DMS 273 (cell line): ENCODE measurements around the gene CNST.
"Not testable (repeated sequence)": the region's sequence is repeated elsewhere in the genome, so short reads cannot be mapped to it uniquely, and the experiment has no call there.

Source experiments
- DNase-seq: peaks from one replicate; lab custom pipeline; 2025; ENCODE audit not compliant: unreplicated experiment; lab: John Stamatoyannopoulos, UW

The CNST gene

GRCh38 chr1:246583448-246584185 lies 17.4 kb downstream of the CNST start:
- peak; percentile 24 for DNase-seq

DNA sequence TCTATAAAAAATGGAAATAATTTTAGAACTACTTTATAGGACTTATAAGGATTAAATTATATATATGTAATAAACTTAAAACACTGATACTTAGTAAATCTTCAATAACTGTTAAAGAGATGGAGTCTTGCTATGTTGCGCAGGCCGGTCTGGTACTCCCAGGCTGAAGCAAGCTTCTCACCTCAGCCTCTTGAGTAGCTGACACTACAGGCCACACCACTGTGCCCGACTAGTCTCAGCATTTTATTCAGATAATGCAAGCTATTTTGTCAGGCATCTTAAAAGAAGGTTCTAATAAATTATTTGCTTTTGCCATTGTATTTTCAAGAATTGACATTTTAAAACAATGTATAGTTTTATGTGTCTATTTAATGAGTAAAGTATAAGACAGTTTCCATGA lies 20.8 kb downstream of the CNST start:
- DNase-seq, result no peak

DNA sequence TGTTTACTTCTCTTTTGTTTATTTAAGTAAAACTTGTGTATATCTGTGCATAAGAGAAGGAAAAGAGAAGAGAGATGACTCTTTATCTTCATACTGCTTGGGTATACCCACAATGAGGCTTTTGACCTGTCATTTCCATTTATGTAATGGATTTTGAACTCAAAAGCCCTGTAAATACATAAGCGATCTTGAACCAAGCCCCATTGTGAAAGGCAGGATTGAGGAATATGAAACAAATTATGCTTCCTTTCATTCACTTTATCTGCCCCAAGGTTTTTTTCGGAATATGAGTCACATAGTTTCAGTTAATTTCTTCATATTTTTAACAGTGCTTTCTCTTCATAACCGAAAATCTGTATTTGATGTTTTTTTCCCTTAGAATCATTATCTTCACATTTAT lies 21.4 kb downstream of the CNST start:
- no peak for DNase-seq

DNA sequence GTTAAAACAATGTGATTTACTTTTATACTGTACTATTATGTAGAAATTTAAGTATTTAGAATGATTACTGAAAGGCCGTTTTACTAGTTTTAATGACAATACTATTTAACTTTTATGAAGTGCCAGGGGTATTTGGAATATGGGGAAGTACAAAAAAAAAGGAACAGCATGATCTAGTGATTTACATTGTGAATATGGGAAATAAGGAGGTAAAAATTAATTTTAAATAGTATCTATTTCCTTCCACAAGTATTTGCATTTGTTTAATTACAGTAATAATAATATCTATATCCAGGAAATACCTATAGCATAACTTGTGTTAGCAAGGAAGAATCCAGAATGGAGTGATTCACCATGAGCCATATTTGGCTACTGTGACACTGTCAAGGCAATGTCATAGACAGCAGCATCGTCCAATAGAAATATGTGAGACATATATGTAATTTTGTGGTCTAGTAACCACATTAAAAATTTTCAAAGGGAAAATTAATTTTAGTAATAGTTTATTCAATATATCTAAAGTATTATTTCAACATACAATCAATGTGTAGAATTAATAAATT lies 22.0 kb downstream of the CNST start:
- DNase-seq, result no peak

- not testable (repeated sequence) for DNase-seq
Measured at GRCh38 chr1:246589919-246590318, 23.7 kb downstream of the CNST start.

DNA sequence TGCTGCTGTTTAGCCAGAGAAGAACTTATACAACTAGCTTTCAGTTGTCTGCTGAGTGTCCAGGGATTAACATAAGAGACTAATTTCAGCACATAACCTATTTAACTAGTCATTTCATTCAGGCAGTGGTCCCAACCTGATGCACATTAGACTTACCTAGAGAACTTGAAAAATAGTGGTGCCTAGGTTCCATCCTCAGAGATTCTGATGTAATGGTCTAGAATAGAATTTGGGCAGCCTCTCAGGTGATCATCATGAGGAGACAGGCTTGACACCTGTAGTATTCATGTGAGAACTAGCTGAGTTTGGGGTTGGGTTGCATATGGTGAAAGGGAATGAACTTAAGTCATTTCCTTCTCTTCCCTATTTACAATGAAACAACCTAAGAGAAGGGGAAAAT lies 24.8 kb downstream of the CNST start:
- no peak for DNase-seq

- no peak for DNase-seq
Measured at GRCh38 chr1:246591504-246591903, 25.2 kb downstream of the CNST start.

DNA sequence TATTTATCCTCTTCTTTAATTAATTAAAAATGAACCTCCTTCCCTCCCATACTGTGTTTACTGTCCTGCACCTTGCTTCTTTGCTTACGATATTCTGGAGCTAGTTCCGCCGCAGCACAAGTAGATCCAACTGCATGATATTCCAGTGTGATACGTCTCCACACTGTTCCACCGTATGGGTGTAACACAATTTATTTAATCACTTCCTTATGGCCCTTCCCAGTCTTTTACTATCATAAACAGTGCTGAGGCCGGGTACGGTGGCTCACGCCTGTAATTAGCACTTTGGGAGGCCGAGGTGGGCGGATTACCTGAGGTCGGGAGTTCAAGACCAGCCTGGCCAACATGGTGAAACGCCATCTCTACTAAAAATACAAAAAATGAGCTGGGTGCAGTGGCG lies 25.7 kb downstream of the CNST start:
- no peak for DNase-seq

DNA sequence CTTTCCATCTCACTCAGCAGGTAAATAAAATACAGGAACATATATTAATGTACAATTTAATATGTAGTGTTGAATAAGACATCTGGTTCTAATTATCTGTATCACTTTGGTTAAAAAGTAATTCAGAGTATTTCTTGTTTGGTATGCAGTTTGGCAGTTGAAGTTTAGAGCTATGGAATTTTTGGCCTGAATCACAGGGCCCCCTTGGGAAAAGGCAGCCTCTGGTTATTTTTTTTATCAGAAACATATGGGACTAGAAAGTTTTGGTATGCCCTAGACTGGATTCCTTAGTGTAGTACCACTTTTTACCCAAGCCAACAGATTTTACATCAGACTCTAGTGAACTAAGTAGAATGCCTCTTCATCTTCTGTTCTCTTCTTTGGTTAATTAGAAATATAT lies 26.4 kb downstream of the CNST start:
- no peak for DNase-seq

DNA sequence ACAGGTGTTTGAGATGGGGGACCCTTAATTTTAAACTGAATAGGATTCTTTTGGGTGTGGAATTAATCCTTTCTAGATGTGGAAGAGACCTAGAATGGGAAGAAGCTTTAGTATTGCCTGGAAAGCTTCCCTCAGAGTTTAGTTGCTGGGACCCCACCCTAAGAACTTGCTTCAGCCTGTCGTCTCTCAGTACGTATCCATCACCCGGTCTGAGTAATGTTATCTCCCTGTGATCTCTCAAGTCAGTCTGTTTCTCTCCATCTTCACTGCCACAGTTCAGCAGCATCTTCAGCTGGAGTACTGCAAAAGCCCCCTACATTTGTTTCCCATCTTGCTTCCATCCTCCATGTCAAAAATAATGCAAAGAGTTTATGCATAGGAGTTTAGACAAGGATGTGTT lies 28.9 kb downstream of the CNST start:
- DNase-seq, result no peak

DNA sequence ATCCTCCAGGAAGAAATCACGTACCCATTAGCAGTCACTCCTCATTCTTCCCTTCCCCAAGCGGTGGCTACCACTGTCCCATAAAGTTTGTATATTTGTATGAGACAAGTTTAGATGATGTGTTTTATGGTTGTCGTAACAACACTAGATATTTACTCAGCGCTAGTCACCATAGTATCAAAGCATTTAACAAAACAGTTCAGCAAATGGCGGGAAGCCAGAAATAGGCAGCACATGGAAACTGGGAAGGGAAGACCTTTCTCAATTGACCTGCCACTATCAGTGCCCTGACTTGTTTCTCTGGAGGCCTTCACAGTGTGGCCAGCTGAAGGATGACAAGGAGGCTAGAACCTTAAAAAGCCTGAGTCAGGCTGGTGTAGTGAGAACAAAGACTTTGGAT lies 31.1 kb downstream of the CNST start:
- no peak for DNase-seq

GRCh38 chr1:246597971-246598370 lies 31.7 kb downstream of the CNST start:
- no peak for DNase-seq

DNA sequence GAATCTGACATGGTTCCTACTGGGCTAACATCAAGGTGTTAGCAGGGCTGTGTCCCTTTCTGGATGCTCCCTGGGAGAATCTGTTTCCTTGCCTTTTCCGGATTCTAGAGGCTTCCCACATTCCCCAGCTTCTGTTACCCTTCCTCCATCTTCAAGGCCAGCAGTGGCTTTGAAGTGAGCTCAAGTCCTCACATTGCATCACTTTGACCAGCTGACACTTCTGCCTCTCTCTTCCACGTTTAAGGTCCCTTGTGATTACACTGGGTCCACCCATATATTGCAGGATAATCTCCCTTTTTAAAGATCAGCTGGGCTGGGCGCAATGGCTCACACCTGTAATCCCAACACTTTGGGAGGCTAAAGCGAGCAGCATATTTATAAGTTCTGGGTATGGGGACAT lies 33.1 kb downstream of the CNST start:
- DNase-seq, result no peak

GRCh38 chr1:246600579-246600978 lies 34.3 kb downstream of the CNST start:
- no peak for DNase-seq

DNA sequence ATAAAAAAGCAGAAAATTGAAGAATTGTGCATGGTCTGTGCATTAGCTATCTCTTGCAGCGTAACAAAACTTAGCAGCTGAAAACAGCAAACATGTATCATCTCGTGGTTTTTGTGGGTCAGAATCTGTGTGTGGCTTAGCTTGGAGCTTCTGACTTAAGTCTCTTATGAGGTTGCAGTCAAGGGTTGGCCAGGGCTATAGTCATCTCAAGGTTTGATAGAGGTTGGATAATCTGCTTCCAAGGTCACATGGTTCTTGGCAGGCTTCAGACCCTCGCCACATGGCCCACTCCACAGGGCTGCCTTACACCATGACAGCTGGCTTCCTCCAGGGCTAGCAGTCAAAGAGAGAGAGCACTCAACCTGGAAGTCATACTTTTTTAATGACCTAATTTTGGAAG lies 35.9 kb downstream of the CNST start:
- peak; percentile 44 for DNase-seq

- DNase-seq, result not testable (repeated sequence)
Measured at GRCh38 chr1:246605231-246605630, 39.0 kb downstream of the CNST start.

DNA sequence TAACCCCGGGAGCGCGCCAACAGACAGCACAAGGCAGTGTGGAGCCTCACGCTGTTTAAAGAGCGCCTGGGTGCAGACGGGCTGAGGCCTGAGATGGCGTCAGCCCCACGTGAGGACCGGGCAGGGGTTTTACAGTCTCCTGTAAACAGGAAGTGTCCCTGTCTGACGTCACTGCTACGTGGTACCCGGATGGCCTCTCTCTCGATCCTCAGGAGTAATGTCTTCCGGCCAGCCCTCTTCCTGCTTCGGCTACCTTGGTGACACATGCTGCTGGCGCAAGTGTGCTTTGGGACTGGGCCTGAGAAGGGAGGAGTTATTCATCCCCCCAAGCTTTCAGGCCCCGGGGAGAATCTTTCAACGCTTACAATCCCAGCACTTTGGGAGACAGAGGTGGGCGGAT lies 41.2 kb downstream of the CNST start:
- no peak for DNase-seq

DNA sequence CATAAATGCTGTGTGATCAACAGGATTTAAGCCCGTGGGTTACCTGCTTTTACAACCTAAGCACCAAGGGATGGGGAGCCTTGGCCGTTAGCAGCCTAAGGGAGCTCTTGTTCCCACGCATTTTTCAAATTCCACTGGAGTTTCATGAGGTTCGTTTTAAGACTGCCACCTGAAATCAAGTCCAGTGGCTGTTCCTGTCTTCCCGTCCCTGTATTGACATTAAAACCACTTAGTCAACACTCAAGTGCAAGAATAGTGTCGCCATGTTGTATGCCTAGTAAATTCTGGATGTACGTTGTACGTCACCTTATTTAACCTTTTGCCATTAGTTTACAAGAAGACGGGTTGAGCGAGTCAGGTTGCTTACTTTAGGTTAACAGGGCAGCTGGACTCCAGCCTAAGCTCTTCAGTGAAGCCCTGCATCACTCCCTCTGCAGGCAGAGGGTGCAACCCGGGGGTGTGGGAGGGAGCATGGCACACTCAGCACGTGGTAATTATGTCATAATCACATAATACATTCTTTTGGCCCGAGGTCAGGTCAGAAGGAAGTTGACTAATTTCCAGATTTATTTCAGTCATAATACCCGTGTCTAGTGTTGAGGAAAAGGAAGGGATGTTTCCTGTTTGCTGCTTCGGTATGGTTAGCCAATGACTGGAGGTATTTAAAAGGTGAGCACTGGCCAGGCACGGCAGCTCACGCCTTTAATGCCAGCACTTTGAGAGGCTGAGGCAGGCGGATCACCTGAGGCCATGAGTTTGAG lies 42.5 kb downstream of the CNST start:
- DNase-seq, result peak; percentile 62

- DNase-seq, result no peak
Measured at GRCh38 chr1:246609632-246610031, 43.4 kb downstream of the CNST start.

DNA sequence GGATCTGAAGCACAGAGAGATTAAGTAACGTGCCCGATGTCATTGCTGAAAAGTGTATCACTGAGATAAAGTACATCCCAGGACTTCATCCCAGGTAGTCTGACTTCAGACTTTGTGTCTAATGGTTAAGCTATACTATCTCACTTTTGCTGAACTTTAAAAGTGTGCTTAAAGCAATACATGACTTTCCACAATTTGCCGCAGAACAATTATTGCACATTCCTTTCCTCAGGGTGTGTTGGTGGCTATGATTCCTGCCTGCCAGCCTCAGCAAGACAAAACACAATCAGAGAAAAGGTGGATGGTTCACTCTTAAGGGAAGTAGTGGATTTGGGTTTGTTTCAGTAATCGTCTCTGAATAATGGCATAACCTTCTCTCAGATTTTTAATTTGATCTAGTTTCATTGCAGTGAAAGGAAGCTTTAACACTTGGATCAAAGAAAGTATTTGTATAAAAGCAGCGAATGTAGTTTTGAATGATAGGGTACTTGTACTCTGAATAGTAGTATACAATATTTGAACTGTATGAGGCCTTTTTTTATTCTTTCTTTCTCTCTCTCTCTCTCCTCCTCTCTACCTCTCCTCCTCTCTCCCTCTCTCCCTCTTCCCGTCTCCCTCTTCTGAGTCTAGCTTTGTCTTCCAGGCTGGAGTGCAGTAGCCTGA lies 47.0 kb downstream of the CNST start:
- no peak for DNase-seq

DNA sequence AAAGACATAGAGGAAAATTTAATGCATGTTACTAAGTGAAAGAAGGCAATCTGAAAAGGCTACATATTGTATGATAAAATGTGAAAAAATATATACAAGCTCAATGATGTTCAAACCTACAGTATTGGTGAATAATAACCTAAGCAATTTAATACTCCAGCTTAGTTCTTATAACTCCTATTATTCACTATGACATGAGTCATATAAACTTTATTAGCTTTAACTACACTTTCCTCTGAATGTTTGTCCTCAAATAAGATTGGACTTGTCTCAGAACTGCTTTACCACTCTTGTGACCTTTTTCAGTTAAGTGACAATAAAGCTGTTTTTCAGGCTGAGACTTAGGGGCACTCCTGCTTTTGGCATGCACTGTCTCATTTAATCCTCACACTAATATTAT lies 50.9 kb downstream of the CNST start:
- DNase-seq, result no peak

DNA sequence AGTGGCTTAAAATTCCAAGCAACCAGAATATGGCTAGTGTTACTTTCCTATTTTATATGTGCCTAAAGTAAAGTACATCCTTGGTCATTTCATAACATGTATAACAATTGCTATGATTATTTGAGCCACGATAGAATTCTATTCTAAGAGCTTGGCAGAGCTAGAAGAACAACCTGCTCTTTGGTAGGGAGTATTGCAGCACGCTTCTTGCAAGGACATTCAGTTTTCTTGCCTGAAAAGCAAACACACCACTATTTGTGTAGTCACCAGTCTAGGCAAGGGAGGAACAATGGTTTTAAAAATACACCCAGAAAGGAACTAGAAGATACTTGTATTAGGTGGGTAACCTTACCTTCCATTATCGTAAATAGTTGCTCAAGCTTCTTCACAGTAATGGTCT lies 51.5 kb downstream of the CNST start:
- DNase-seq, result no peak
